Activated T-cell treated with anti-CD3 and anti-CD28 coated beads, Interleukin-2, amount 50 U/mL, for 72 hours (primary cell): Measurements from ENCODE around the gene ETV5. TPM values are rescaled to one million over a fixed set of nuclear protein-coding genes. Genes with fewer than 3 reads are reported as not detected.

Experiments
- ATAC-seq, 2 donors: fragments of 150-1000 bp; cut with Tn5 transposase; replicated peaks in 1 of 2; 2 replicates each; pipeline ENCODE4 v1.10.0; 2021; ENCODE audit warnings: moderate library complexity in 2 of 2, mild to moderate bottlenecking in 1 of 2
- DNase-seq, 2 donors: peaks; one replicate each; pipeline ENCODE4 v3.0.0; 2021 to 2022; ENCODE audit warnings: mixed read lengths in 1 of 2
- H3K27ac Mint-ChIP-seq: one replicate; pipeline ENCODE4 v1.8.0; 2022; ENCODE audit warnings: mild to moderate bottlenecking, moderate library complexity, mixed read lengths
- H3K27me3 Mint-ChIP-seq: one replicate; pipeline ENCODE4 v1.8.0; 2022; ENCODE audit warnings: low read depth, mixed read lengths
- H3K36me3 Mint-ChIP-seq, 2 donors: one replicate each; pipeline ENCODE4 v1.8.0; 2022; ENCODE audit warnings: mixed read lengths in 2 of 2, mild to moderate bottlenecking in 1 of 2; ENCODE audit not compliant: insufficient read depth in 2 of 2
- H3K4me1 Mint-ChIP-seq: one replicate; pipeline ENCODE4 v1.8.0; 2022; ENCODE audit warnings: low read depth, mixed read lengths
- H3K4me3 Mint-ChIP-seq, 2 donors: one replicate each; pipeline ENCODE4 v1.8.0; 2022; ENCODE audit warnings: mild to moderate bottlenecking in 2 of 2, mixed read lengths in 2 of 2, moderate library complexity in 2 of 2
- H3K9me3 Mint-ChIP-seq, 2 donors: one replicate each; pipeline ENCODE4 v1.8.0; 2022; ENCODE audit warnings: mixed read lengths in 2 of 2
- total RNA-seq, 2 donors: library from RNA; stranded (reverse); gene quantifications; one replicate each; pipeline ENCODE4 v1.2.3, GENCODE V29; 2022

The ETV5 gene
- total RNA-seq, 2 donors from 2014 or later: 2.9 to 3.4 TPM

DNA sequence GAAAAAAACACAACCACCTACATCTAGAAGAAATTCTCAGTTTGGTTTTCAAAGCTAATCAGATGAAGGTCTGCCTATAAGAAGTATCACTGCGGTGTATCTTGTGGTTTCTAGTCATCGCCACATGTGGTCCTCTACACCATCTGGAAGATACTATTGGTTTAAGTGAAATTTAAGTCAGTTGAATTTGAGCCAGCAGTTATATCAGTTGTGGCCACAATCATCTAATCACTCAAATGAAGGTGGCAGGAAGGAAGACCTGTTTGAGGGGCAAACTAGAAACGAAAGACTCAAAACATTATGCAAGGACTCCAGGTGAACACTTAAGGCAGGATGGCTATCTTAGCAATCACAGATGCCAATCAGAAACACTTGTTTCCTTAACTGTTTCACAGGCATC, 48.7 kb downstream of the ETV5 start:
- Mint-ChIP-seq H3K27me3 (peaks cover 83% of the 10 kb centered on the region), H3K4me1 (peaks cover 13% of the 10 kb centered on the region), H3K27ac (no peak overlapping the region), H3K9me3 (no peaks in the 10 kb centered on the region), H3K4me3 (peak overlapping the region in 1 of 2 donors; percentile 44), H3K36me3 (peaks cover 0 to 3% of the 10 kb centered on the region in 2 donors)
- ATAC-seq (peak; percentile 85 to 95), DNase-seq (peak; percentile 12 to 49)

DNA sequence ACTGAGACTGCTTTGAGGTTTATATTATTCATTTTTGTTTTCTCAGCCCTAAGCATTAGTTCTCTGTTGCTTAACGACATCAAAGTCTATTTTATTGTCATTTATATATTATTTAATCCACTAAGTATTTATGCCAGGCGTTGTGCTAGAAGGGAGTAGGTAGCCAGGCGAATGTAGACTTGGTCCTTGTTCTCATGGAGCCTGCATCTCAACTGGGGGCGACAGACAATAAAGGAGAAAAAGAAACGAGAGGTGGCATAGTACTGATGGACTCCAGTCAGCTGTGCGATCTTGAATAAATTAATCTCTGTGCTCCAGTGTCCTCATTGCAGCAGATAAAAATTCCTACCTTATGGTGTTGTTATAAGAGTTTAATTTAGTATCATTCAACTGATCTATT, 49.7 kb downstream of the ETV5 start:
- peaks cover 13% of the 10 kb centered on the region for H3K4me1 Mint-ChIP-seq
- H3K9me3 Mint-ChIP-seq: no peaks in the 10 kb centered on the region
- H3K27me3 Mint-ChIP-seq: peaks cover 80% of the 10 kb centered on the region
- DNase-seq (no peak), ATAC-seq (no peak)
- no peak overlapping the region for H3K27ac Mint-ChIP-seq
- H3K4me3 Mint-ChIP-seq: no peak overlapping the region
- H3K36me3 Mint-ChIP-seq: peaks cover 0 to 3% of the 10 kb centered on the region in 2 donors

DNA sequence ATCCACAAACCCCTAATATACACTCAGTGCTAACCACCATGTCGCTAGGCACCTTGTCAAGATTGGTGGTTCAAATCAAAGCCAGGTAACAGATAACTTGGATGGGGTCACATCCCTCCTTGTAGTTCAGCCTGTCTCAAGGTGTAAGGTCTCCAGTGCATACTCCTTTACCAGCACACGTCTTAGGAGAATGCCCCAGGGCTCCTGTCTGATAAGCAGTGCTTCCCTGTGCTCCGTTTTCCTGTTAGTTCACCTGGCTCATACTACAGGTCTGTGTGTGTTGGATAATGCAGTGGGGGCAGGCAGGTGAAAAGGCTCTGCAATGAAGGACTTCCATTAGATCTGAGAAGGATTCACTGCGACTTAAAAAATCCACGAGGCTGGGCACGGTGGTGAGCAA, 50.7 kb downstream of the ETV5 start:
- Mint-ChIP-seq H3K27ac (no peak overlapping the region), H3K4me3 (no peak overlapping the region), H3K4me1 (peaks cover 13% of the 10 kb centered on the region), H3K36me3 (peaks cover 0 to 3% of the 10 kb centered on the region in 2 donors), H3K9me3 (no peaks in the 10 kb centered on the region), H3K27me3 (peaks cover 80% of the 10 kb centered on the region)
- no peak for ATAC-seq
- no peak for DNase-seq

DNA sequence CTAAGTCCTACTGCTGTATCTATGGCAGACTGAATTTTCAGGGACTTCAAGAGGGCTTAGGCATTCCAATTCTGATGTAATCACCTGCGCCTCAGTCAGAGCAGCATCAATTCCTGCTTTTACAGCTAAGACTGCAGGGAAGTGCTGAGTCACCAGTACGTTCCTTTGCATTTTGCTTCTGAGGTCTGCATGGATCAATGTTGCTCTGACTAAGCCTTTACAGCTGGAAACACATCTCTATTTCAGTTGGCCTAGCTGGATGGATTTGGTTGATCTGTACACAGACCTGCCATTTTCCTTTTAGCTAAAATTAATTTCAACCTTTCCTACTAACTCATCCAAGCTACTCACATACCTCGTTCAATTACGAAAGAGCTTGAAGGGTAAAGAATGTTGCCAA, 51.3 kb downstream of the ETV5 start:
- H3K27ac Mint-ChIP-seq: no peak overlapping the region
- H3K36me3 Mint-ChIP-seq: peaks cover 0 to 3% of the 10 kb centered on the region in 2 donors
- H3K4me3 Mint-ChIP-seq: no peak overlapping the region
- no peak for DNase-seq
- peaks cover 75% of the 10 kb centered on the region for H3K27me3 Mint-ChIP-seq
- no peaks in the 10 kb centered on the region for H3K9me3 Mint-ChIP-seq
- ATAC-seq: no peak
- H3K4me1 Mint-ChIP-seq: peaks cover 13% of the 10 kb centered on the region

DNA sequence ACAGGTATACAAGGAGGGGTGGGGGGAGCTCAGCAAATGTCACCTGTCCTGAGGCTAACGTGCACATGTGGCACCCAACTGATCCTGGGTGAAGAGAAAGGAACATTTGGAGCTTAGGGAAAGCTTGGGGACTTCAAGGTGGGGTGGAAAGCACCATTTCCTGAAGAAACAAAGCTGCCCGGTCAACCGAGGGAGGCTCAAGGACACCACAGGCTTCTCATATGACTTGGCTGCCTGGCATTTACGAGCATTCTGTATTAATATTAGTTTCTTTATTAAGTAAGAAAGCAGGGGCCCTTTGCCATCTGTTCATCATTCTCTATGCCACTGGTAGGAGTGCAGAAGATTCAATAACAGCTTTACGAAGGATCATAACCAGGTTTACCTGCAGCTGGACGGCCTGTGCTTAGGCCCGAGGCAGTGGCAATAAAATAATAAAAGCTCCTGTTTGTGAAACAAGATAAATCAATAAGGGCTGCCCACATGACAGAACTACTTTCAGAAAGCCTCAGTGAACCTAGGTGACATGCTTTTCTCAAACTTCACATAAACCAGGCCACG, 54.0 kb downstream of the ETV5 start:
- Mint-ChIP-seq H3K4me3 (no peak overlapping the region), H3K36me3 (peaks cover 0 to 3% of the 10 kb centered on the region in 2 donors), H3K9me3 (no peaks in the 10 kb centered on the region), H3K27me3 (peaks cover 74% of the 10 kb centered on the region), H3K4me1 (peaks cover 2% of the 10 kb centered on the region), H3K27ac (no peak overlapping the region)
- DNase-seq: no peak
- ATAC-seq: no peak

DNA sequence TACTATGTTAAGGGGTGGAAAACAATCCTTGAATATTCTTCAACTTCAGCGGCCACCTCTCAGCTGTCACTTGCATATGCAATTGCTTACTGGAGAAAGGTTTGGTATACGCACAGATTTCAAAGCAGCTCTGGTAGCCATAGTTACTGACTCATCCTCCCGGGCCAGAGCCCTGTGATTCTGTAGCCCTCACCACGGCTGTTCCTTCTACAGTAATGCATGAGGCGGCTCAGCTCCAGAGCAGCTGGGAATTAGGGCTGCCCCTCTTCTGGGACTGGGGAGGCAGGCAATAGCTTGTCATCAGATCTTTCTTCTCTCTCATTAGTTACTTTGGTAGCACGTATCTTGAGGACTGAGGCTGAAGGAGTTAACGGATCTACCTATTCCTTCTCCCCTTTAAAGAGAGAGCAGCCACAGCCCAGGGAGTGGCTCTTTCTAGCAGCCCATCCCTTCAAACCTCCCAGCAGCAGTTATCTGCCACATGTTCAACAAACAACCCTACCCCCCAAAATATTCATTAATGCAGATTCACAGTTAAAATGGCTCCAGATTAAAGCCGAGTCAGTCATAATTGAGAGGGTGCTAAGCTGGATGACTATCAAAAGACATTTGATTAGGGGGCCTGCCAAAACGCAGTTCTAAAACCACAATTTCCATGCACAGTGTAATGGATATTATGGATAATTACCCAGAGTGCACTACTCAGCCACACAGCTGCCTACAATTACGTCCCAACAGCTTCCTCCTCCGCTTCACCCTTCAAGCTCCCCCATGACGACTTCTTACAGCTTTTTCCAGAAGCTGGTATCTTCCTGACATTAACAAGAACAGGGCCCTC, 54.7 kb downstream of the ETV5 start:
- Mint-ChIP-seq H3K27ac (no peak overlapping the region), H3K36me3 (peaks cover 0 to 3% of the 10 kb centered on the region in 2 donors), H3K4me3 (no peak overlapping the region), H3K27me3 (peaks cover 77% of the 10 kb centered on the region), H3K4me1 (no peaks in the 10 kb centered on the region), H3K9me3 (no peaks in the 10 kb centered on the region)
- ATAC-seq (no peak), DNase-seq (no peak)

DNA sequence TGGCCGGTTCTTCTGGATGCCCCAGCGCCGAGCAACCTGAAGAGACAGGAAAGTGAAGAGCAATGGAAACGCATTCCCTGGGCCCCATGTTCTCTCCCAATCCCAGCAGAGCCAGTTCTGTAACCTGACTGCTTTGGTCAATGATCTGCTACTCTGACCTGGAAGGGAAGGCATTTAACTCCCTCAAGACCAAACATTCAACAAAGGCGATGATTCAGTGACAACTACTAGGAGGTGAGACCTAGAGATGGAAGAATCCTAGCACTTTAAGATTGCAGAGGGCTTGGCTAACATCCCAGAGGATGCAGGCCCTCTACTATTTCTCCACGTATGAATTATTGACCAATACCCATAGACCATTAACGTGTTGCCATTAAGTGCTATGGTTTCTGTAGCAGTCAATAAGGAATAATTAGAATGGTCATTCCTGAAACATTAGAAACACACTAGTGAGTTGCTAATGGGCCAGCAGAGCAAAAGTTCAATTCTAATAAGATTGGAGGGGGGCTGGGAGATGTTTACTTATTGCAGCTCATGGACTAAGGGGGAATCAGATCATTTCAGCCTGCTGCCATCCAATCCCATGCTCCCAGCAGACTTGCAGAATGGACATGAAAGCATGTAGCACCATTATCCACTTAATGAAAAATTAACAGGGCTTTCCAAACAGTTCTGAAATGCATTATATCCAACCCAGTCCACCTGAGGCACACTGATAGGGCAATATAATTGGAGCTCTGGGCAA, 56.6 kb downstream of the ETV5 start:
- Mint-ChIP-seq H3K4me3 (no peak overlapping the region), H3K27ac (no peak overlapping the region), H3K36me3 (peaks cover 0 to 1% of the 10 kb centered on the region in 2 donors), H3K9me3 (no peaks in the 10 kb centered on the region), H3K4me1 (no peaks in the 10 kb centered on the region), H3K27me3 (peaks cover 69% of the 10 kb centered on the region)
- ATAC-seq (no peak), DNase-seq (no peak)

DNA sequence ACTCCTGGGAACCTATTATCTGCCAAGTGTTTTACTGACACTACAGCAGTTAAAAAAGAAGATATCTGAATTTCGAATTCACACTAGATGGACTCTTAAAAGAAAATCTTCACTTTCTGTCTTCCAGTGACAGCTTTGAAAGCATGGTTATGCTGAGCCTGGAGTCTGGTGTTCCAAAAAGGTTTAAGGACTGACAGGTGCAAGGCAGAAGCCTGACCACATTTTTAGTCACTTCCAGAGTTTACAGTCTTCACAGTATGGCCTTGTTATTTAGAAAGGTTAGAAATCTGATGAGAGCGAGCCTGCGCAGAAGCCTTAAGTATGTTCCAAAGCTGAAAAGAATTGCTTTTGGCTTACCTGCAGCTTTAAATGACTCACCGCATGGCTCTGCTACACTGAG, 59.9 kb downstream of the ETV5 start:
- Mint-ChIP-seq H3K9me3 (no peaks in the 10 kb centered on the region), H3K27ac (no peak overlapping the region), H3K27me3 (peaks cover 56% of the 10 kb centered on the region), H3K4me3 (no peak overlapping the region), H3K36me3 (no peaks in the 10 kb centered on the region), H3K4me1 (no peaks in the 10 kb centered on the region)
- DNase-seq (no peak), ATAC-seq (no peak)

DNA sequence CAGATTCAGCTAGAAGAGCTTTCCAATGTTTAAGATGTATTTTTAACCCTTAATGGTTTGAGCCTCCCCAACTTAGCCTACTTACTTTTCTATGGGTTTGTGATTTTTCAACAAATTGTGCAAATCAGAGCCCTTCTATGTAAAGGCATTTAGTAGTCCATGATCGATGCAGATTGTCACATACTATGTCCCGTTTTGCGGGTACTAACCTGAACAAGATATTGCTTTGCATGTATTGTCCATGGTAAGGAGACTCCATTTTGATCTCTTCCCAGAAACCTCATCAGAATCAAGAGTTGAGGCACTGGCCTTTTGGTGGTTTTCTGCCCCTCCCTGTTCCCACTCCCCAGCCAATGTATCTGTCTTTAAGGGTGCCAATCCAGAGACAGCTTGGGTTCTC, 60.8 kb downstream of the ETV5 start:
- ATAC-seq (no peak), DNase-seq (no peak)
- H3K36me3 Mint-ChIP-seq: no peaks in the 10 kb centered on the region
- H3K4me3 Mint-ChIP-seq: no peak overlapping the region
- H3K4me1 Mint-ChIP-seq: no peaks in the 10 kb centered on the region
- peaks cover 56% of the 10 kb centered on the region for H3K27me3 Mint-ChIP-seq
- H3K27ac Mint-ChIP-seq: no peak overlapping the region
- no peaks in the 10 kb centered on the region for H3K9me3 Mint-ChIP-seq

DNA sequence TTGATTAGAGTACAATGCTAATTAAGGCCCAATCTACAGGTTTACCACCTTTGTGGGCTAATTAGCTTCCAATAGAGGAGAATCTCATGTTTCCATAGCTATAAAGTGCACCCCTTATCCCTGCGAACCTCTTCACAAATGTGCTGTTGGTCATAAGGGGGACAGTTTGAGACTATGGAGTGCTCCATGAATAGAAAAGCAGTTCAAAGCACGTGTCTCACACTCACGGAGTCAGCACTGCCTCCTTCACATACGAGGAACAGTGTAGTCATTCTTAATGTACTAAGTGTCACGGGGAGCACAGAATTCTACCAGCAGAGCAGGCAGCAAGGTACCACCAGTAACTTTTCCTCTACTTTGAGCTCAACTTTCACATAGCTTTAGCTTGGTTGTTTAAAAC, 62.1 kb downstream of the ETV5 start:
- ATAC-seq (no peak), DNase-seq (no peak)
- no peaks in the 10 kb centered on the region for H3K9me3 Mint-ChIP-seq
- H3K27me3 Mint-ChIP-seq: peaks cover 60% of the 10 kb centered on the region
- no peaks in the 10 kb centered on the region for H3K36me3 Mint-ChIP-seq
- no peak overlapping the region for H3K4me3 Mint-ChIP-seq
- no peak overlapping the region for H3K27ac Mint-ChIP-seq
- no peaks in the 10 kb centered on the region for H3K4me1 Mint-ChIP-seq

DNA sequence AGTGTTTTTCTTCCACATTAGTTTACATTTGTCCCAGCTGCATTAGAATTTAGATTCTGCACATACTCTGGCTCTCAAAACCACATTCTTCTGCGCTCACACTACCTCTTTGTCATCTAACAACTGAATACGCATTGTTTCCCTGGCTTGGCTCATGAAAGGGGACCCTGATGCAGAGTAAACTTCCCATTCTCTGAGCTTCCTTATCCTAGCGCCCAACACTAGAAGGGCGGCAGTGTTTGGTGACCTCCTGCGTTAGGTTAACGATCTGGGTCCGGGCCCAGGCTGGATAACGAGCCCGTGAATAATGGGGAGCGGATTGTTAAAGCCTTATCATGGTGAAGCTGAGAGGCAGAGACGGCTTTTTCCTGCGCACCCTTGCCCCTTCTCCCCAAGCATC, 63.9 kb downstream of the ETV5 start:
- H3K36me3 Mint-ChIP-seq: no peaks in the 10 kb centered on the region
- no peak for DNase-seq
- H3K9me3 Mint-ChIP-seq: no peaks in the 10 kb centered on the region
- no peaks in the 10 kb centered on the region for H3K4me1 Mint-ChIP-seq
- no peak overlapping the region for H3K4me3 Mint-ChIP-seq
- H3K27me3 Mint-ChIP-seq: peaks cover 58% of the 10 kb centered on the region
- H3K27ac Mint-ChIP-seq: no peak overlapping the region
- ATAC-seq: no peak

DNA sequence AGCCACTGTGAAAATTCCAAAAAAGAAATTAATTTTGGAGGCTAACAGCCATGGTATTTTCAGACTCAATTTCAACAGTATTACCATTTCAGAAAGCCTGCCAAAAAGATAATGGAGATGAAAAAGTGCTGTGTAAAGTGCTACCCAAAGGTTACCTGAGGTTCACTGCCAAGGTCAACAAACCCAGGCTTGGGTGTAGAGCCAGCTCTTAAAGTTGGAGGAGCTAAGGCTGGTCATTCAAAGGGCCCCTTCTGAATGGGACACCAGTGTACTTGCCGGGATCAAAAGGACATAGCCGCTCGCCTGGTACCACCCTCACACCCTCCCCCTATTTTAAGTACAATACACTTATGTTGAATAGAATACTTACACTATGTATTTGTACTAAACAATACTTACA, 64.5 kb downstream of the ETV5 start:
- no peaks in the 10 kb centered on the region for H3K4me1 Mint-ChIP-seq
- H3K27ac Mint-ChIP-seq: no peak overlapping the region
- DNase-seq (no peak), ATAC-seq (no peak)
- H3K9me3 Mint-ChIP-seq: no peaks in the 10 kb centered on the region
- peaks cover 54% of the 10 kb centered on the region for H3K27me3 Mint-ChIP-seq
- no peak overlapping the region for H3K4me3 Mint-ChIP-seq
- no peaks in the 10 kb centered on the region for H3K36me3 Mint-ChIP-seq

DNA sequence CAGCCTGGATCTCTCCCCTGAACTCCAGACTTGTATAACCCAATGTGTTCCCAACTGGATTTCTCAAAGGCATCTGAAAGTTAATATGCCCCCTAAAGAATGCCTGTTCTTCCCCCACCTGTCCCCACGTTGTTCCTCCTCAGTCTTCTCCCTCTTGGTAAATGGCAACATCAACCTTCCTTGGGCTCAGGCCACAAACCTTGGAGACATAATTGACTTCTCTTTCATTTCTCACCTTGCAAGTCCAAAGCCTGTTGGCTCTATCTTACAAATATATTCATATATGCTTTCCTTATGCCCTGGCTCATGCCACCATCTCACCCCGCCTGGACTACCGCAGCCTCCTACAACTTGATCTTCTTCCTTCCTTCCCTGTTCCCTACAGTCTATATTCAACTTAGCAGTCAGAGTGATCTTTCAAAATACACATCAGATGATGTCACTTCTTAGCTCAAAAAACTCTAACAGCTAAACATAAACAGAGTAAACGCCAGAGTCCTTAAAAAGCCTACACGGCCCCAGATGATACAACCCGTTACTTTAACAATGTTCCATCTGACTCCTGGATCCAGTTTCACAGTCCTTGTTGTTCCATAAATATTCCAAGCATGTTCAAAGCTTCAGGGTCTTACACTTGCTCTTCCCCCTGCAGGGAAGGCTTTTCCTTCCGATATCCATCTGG, 66.2 kb downstream of the ETV5 start:
- Mint-ChIP-seq H3K4me1 (no peaks in the 10 kb centered on the region), H3K27ac (no peak overlapping the region), H3K36me3 (no peaks in the 10 kb centered on the region), H3K27me3 (peaks cover 45% of the 10 kb centered on the region), H3K9me3 (no peaks in the 10 kb centered on the region), H3K4me3 (no peak overlapping the region)
- no peak for ATAC-seq
- DNase-seq: no peak
